ENCODE data around the gene PPP1R12B.
"Not testable (repeated sequence)": the region's sequence is repeated elsewhere in the genome, so short reads cannot be mapped to it uniquely, and the experiment has no call there.

- TF ChIP-seq CTCF, POLR2A (IDR thresholded peaks at IDR 0.05): not testable (repeated sequence)
Measured at GRCh38 chr1:202375175-202375574, 26.7 kb downstream of the PPP1R12B start.
